OCI-LY1 (cell line): ENCODE measurements around the gene ZNF705A.
"Not testable (repeated sequence)": the region's sequence is repeated elsewhere in the genome, so short reads cannot be mapped to it uniquely, and the experiment has no call there.

Experiments used
- EZH2 ChIP-seq: fragments of 200-600 bp; sonication (generic), shearing (Covaris generic); IDR thresholded peaks from 2 replicates; pipeline ENCODE4 v1.8.0; 2017; ENCODE audit warnings: borderline replicate concordance, mixed run types, mild to moderate bottlenecking, antibody characterized with exemption, low read length, moderate library complexity, mixed read lengths
- TF ChIP-seq, protein P1 (sequence below): fragments of 200-600 bp; sonication (generic), shearing (Covaris generic); IDR thresholded peaks from 2 replicates; pipeline ENCODE4 v1.5.1; 2017; ENCODE audit warnings: mild to moderate bottlenecking, antibody characterized with exemption, low read length, moderate library complexity, mixed read lengths

DNA sequence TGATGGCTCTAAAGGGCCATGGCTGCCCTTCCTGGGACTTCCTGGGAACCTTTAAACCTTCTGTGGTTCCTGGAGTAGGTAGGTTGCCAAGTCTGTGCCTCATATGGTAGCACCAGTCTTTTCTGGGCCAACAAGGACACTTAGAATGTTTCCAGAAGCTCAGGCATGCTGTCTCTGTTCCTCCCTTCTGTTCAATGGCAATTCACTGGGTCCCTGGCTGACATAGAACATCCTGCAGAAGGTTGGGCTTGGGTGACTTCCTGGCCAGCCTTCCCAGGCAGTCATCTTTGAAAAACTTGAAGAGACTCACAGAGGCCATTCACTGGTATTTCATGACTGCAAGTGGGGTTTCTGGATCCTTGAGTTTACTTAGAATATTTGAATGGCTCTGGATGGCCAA, 24.5 kb downstream of the ZNF705A start:
- TF ChIP-seq, protein P1, sequence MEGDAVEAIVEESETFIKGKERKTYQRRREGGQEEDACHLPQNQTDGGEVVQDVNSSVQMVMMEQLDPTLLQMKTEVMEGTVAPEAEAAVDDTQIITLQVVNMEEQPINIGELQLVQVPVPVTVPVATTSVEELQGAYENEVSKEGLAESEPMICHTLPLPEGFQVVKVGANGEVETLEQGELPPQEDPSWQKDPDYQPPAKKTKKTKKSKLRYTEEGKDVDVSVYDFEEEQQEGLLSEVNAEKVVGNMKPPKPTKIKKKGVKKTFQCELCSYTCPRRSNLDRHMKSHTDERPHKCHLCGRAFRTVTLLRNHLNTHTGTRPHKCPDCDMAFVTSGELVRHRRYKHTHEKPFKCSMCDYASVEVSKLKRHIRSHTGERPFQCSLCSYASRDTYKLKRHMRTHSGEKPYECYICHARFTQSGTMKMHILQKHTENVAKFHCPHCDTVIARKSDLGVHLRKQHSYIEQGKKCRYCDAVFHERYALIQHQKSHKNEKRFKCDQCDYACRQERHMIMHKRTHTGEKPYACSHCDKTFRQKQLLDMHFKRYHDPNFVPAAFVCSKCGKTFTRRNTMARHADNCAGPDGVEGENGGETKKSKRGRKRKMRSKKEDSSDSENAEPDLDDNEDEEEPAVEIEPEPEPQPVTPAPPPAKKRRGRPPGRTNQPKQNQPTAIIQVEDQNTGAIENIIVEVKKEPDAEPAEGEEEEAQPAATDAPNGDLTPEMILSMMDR: not testable (repeated sequence)
- TF ChIP-seq EZH2: not testable (repeated sequence)
